ENCODE data around the gene CPN1. TPM values are rescaled to one million over a fixed set of nuclear protein-coding genes. Genes with fewer than 3 reads are reported as not detected.

Gene CPN1
- total RNA-seq, 2 experiments from 2014 or later = not detected

DNA sequence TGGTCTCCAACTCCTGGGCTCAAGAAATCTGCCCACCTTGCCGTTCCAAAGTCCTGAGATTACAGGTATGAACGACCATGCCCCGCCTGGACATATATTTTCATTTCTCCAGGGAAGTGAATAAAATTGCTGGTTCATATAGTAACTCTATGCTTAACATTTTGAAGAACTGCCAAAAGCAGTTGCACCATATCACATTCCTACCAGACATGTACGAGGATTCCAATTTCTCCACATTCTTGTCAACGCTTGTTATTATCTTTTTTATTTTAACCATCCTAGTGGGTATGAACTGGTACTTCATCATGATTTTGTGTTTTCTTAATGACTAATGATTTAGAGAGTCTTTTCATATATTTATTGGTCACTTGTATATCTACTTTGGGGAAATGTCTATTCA lies 21.9 kb upstream of the CPN1 start:
- Histone ChIP-seq H3K4me1 (ENCODE audit: insufficient read depth, low read length, poor library complexity, severe bottlenecking) (no peaks in the 10 kb centered on the region), H4K20me1 (ENCODE audit: insufficient read depth, low read length) (no peaks in the 10 kb centered on the region), H3K27ac (ENCODE audit: low read depth, low read length, poor library complexity, severe bottlenecking) (no peak overlapping the region), H3K9me2 (ENCODE audit: insufficient read depth, low read length) (no peaks in the 10 kb centered on the region), H3K9me3 (ENCODE audit: low read length) (0 out of 2 replicates have a peak, but pooled peaks cover 1% of the 10 kb centered on the region), H2AFZ (ENCODE audit: low read length) (no peak overlapping the region), H3K4me2 (ENCODE audit: low read length) (no peak overlapping the region), H3K36me3 (ENCODE audit: insufficient read depth, low read length) (no peaks in the 10 kb centered on the region), H3K79me2 (ENCODE audit: insufficient read depth, low read depth, low read length) (no peaks in the 10 kb centered on the region), H3K4me3 (ENCODE audit: low read depth, low read length, poor library complexity, severe bottlenecking) (no peak overlapping the region)
- ChIA-PET CTCF (ENCODE audit: unreplicated experiment) (no interaction called here), POLR2A (no interaction called here)
- no peak for TF ChIP-seq EZH2phosphoT487 (IDR thresholded peaks at IDR 0.05; ENCODE audit: borderline replicate concordance, low read depth, low read length)
- TF ChIP-seq, protein P1, sequence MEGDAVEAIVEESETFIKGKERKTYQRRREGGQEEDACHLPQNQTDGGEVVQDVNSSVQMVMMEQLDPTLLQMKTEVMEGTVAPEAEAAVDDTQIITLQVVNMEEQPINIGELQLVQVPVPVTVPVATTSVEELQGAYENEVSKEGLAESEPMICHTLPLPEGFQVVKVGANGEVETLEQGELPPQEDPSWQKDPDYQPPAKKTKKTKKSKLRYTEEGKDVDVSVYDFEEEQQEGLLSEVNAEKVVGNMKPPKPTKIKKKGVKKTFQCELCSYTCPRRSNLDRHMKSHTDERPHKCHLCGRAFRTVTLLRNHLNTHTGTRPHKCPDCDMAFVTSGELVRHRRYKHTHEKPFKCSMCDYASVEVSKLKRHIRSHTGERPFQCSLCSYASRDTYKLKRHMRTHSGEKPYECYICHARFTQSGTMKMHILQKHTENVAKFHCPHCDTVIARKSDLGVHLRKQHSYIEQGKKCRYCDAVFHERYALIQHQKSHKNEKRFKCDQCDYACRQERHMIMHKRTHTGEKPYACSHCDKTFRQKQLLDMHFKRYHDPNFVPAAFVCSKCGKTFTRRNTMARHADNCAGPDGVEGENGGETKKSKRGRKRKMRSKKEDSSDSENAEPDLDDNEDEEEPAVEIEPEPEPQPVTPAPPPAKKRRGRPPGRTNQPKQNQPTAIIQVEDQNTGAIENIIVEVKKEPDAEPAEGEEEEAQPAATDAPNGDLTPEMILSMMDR (conservative IDR thresholded peaks at IDR 0.05; ENCODE audit: low read length) = no peak
- DNase-seq (ENCODE audit: low spot score) = no peak
- intact Hi-C loops (cut with micrococcal nuclease; ENCODE audit: unreplicated experiment) = no loop called here
- no TSS peak for BruUV-seq (replicated peaks)

- Histone ChIP-seq H3K27ac (ENCODE audit: low read depth, low read length, poor library complexity, severe bottlenecking) (no peak overlapping the region), H3K4me2 (ENCODE audit: low read length) (no peak overlapping the region), H2AFZ (ENCODE audit: low read length) (no peak overlapping the region), H3K4me1 (ENCODE audit: insufficient read depth, low read length, poor library complexity, severe bottlenecking) (no peaks in the 10 kb centered on the region), H3K4me3 (ENCODE audit: low read depth, low read length, poor library complexity, severe bottlenecking) (no peak overlapping the region), H3K79me2 (ENCODE audit: insufficient read depth, low read depth, low read length) (no peaks in the 10 kb centered on the region), H3K9me2 (ENCODE audit: insufficient read depth, low read length) (no peaks in the 10 kb centered on the region), H3K36me3 (ENCODE audit: insufficient read depth, low read length) (no peaks in the 10 kb centered on the region), H4K20me1 (ENCODE audit: insufficient read depth, low read length) (no peaks in the 10 kb centered on the region), H3K9me3 (ENCODE audit: low read length) (0 out of 2 replicates have a peak, but pooled peaks cover 6% of the 10 kb centered on the region)
- CTCF ChIA-PET (ENCODE audit: unreplicated experiment) = no interaction called here
- TF ChIP-seq EZH2phosphoT487 (IDR thresholded peaks at IDR 0.05; ENCODE audit: borderline replicate concordance, low read depth, low read length) = no peak
- TF ChIP-seq, protein P1 (conservative IDR thresholded peaks at IDR 0.05; ENCODE audit: low read length) = no peak
- no peak for DNase-seq (ENCODE audit: low spot score)
- POLR2A ChIA-PET = interaction anchor here (0.6 kb wide), 1 partner anchor 10 kb away, joined by 3 read pairs; no protein-coding TSS in a partner anchor
- intact Hi-C loops (cut with micrococcal nuclease; ENCODE audit: unreplicated experiment) = no loop called here
- BruUV-seq (replicated peaks) = no TSS peak
These were observed 19.8 kb upstream of the CPN1 start for GRCh38 chr10:100101192-100102076.

- H3K4me3 ChIP-seq (ENCODE audit: low read depth, low read length, poor library complexity, severe bottlenecking) = no peak overlapping the region
- H3K27ac ChIP-seq (ENCODE audit: low read depth, low read length, poor library complexity, severe bottlenecking) = no peak overlapping the region
- CTCF ChIA-PET (ENCODE audit: unreplicated experiment) = no interaction called here
- 0 out of 2 replicates have a peak, but pooled peaks cover 6% of the 10 kb centered on the region for H3K9me3 ChIP-seq (ENCODE audit: low read length)
- no peaks in the 10 kb centered on the region for H3K9me2 ChIP-seq (ENCODE audit: insufficient read depth, low read length)
- no peak overlapping the region for H2AFZ ChIP-seq (ENCODE audit: low read length)
- H3K79me2 ChIP-seq (ENCODE audit: insufficient read depth, low read depth, low read length) = no peaks in the 10 kb centered on the region
- H3K4me1 ChIP-seq (ENCODE audit: insufficient read depth, low read length, poor library complexity, severe bottlenecking) = no peaks in the 10 kb centered on the region
- H3K4me2 ChIP-seq (ENCODE audit: low read length) = no peak overlapping the region
- peak; percentile 22 for DNase-seq (ENCODE audit: low spot score)
- H4K20me1 ChIP-seq (ENCODE audit: insufficient read depth, low read length) = no peaks in the 10 kb centered on the region
- intact Hi-C loops (cut with micrococcal nuclease; ENCODE audit: unreplicated experiment) = loop anchor here (1.0 kb wide), 1 partner anchor 255 kb away; no protein-coding TSS in a partner anchor
- H3K36me3 ChIP-seq (ENCODE audit: insufficient read depth, low read length) = no peaks in the 10 kb centered on the region
- no TSS peak for BruUV-seq (replicated peaks)
- TF ChIP-seq, protein P1 (conservative IDR thresholded peaks at IDR 0.05; ENCODE audit: low read length) = peak; percentile 71
- TF ChIP-seq EZH2phosphoT487 (IDR thresholded peaks at IDR 0.05; ENCODE audit: borderline replicate concordance, low read depth, low read length) = no peak
- POLR2A ChIA-PET = no interaction called here
These were observed 19.0 kb upstream of the CPN1 start for GRCh38 chr10:100100651-100101184.

Measured in OCI-LY7 (cell line).